Stimulated activated CD4-positive, alpha-beta T cell treated with anti-CD3 and anti-CD28 coated beads, Interleukin-15, amount 100 ng/mL, for 24 hours (primary cell): Measurements from ENCODE around the gene OPCML.

Experiments
- DNase-seq: peaks from one replicate; pipeline ENCODE4 v3.0.0-alpha.2; 2020

The OPCML gene

DNA sequence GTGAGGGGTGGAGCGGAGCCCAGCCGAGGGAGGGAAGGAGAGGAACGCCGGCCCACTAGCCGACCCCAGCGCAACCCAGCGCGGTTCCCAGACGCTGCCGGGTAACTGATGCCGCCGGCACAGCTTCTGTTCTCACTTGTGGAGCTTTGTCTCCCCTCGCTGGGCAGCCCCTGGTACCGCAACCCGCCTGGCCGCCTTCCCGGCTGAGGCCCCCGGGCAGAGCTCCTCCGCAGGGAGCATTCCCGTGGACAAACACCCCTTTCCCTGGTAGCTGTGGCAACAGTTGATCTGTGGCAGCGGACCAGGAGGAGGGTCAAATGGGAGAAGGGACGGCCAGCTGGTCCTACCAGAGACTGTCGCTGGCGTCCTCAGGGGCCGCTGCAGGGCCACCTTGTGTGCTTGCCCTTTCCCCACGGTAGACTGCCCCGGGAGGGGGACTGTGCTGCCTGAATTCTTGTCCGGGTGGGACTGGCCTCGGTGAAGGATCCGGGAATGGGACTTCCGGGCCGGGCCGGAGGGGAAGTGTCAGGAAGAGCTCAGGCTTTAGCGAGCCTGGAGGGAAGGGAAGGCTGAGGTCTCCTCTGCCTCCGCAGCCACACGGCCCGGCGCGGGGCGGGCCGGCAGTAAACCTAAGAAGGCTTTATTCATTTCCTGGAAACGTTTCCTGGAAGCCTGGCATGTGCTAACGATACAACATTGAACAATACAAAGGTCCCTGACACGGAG lies 468.0 kb downstream of the OPCML start:
- peak; percentile 32 for DNase-seq

DNA sequence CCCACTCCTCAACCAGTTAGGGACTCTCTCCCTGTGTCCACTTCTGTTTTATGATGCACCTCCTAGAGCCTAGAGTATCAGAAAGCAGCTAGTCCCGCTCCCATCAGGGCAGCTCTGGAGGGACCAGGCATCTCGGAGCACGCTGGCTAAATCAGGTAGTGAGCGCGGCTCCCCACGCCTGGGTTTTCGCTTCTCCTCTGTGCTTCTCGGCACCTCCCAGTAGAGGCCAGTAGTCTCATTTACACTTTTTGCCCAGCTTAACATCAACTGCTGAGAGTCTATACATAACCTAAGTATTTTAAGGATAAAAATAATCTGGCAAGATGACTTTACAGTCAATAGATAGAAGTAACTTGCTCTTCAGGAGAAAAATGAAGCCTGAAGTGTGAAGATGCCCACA lies 473.8 kb downstream of the OPCML start:
- no peak for DNase-seq

DNA sequence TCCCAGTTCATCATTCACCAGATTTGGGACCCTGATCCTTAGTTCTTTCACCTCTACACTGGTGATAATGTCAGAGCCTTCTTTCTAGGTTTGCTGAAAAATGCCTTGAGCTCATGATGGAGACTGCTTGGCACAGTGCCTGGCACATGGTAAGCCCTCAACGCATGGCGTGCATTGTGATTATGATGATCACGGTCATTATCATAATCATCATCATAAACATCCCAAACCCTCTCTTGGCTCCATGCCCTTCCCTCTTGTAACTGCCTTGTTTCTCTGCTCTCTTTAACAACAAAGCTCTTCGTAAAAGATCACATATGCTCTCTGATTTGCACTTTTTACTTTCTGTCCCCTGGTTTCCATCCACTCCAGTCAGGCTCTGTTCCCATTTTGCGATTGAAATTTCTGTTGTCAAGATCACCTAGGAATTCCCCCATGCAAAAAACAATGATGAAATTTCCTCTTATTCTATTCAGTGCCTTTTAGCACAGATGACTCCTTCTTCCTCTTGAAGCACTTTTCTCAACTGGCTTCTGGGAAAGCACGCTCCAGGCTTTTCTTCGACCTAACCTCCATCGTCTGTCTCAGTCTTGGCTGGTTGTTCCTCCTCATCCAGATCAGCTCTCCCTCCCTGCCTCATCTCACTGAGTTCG lies 479.1 kb downstream of the OPCML start:
- no peak for DNase-seq

DNA sequence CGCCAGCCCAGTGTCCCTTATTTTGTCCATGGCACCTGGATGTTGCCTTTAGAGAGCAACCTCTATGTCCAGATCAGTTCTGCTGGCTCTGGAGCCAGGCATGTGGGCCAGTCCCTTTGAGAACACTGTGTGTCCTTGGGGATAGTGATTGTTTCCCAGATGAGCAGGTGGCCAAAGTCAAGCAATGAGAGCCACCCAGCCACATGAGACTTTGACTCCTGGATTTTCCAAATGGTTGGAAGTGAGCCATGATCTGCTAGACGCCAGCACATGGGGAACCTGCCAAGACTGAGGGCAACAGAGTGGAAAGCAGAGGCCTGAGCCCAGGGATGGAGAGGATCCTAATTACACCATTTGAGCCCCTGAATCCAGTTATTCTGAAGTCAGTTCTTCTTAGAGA lies 479.8 kb downstream of the OPCML start:
- no peak for DNase-seq

DNA sequence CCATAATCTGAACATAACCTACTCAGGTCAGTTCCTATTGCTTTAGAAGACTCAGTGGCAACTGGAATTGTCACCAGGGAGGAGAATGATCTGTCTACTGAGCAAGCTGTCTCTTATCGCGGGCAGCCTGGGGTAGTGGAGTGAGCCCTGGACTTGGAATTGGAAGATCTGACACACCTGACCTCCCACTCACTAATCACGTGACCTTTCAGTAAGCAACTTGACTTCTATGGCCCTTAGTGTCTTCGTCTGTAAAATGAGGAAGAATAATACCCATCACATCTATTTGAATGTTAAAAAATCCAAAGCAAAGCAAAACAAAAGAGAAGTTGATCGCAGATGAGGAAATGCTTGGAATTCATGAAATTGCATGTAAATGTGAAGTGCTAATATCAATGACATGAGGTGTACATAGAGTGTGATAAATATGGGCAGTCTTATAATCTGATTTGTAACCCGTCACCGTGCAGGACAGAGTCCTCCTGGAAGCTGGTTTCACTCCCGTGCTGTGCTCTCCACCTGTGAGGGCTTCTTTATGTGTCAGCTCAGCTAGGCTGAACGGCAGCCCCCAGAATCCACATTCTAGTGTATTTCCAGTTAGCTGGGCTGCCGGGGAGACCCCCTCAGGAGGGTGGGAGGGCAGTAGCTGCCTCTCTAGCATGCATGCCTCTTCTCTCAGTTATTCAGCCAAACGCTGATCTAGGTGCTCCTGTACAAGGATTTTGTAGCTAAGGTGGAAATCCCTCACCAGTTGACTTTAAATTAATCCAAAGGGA lies 482.9 kb downstream of the OPCML start:
- no peak for DNase-seq

DNA sequence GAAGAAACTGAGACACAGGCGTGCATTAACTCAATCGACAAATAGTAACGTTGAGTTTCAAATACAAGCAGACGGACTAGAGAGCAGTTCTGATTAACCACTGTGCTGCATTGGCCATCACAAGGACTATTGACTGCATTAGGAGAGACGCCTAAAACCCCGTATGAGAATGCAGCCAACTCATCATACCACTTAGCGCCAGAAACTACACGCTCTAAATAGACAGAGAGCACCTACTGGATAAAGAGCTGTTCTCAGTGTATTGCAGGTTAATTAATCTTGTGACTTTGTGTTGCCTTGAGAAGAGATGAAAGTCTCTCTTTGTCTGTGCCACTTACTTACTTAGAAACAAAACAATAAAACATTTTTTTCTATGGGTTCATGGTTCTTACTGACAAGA lies 484.0 kb downstream of the OPCML start:
- DNase-seq = no peak

DNA sequence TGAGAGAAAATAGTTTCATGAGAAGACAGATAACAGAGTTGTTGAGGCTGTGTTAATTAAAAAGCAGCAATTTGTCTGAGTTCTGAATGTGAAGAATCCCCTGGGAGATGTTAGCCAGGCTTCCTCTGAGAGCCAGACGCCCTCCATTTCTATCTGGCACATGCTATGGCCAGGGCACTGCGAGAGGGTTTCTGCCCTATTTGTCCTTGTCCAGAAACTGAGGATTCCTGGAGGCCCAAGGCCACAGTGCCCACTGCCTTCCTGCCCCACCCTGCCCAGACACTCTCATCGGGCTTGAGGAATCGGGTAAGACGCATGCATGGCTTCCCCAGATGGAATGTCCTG lies 484.6 kb downstream of the OPCML start:
- no peak for DNase-seq

DNA sequence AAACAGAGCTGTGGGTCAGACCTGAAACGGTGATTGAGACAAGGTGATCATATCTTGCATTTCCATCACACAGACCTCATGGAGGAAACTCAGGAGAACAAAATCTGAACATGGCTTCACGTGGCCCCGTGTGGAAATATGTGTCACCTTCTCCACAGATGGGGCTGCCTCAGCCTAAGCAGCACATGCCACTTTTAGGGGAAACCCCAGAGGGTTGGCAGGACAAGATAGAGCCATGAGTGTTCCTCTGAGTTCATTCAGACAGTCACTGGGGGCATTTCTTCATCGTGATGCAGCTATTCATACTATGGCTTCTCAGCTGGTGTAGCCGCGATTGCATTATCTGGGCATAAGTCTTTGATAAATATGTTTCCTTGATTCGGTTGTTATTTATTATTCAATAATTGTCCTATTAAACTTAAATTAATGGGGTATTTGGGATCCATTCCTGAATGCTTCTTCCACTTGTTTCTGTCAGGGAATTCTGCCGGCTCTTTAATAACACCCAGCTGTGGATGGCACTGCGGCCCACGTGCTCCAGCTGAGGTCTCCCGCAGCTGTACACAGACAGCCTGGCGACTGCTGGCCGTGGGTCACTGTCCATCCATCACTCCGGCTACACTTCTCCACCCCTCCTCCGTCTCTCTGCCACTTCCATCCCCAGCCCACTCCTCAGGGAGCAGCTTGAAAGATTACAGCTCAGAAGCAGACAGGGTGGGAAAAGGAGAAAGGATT lies 485.1 kb downstream of the OPCML start:
- DNase-seq = no peak

DNA sequence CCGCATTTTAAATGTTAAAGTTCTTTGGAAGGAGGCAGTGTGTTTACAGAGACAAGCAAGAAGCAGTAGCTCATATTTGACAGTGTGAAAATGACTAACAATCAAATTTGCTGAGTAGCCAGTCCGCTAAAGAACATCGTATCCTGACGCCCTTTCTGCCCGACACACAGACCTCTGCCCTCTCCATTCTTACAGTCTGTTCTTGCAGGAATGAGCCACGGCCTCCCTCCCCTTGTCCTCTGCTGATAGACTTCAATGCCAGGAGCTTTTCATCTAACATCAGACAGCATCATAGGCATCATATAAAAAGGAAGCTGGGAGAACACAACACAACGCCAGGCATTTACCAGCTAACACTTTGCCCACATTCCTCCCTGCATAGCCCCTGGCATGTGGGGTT lies 486.0 kb downstream of the OPCML start:
- no peak for DNase-seq

DNA sequence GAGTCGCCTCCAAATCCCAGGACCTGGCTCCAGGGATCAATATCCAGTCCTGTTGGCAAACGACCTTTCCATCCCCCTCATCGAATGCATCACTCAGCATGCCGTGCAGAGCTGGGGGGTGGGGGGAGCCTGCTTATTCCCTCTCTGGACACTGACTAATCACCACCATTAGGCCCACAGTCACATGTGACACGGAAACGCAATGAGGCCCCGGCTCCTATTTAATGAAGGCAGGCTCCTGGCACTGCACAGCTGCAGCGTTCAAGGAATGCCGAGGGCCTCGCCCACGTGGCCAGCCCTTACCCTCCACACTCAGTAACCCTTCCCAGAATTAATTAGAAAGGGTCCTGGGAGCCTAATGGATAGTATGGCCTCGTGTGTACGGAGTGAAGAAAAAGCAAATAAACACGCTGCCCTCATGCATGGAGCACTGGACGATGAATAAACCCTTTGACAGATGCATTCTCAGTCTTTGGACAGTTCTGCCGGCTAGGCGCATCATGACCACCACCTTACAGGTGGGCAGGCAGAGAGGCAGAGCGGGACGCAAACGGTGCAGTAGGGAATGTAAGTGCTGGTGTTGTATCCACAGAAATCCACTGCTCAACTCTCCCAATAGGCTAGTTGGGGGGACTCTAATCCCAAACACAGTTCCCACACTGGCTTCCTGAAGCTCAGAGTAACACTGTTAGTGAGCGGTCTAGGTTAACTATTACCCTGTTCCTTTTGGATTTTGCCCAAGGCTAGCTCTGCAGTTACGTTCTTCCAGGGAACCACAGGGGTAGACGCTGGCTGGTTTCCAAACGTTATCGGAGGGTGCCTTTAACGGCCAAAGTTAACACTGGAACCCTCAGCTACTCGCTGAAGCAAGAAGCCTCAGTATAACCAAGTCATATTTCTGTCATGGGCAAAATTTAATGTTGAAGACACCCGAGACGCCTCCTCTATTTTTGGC lies 490.1 kb downstream of the OPCML start:
- no peak for DNase-seq

DNA sequence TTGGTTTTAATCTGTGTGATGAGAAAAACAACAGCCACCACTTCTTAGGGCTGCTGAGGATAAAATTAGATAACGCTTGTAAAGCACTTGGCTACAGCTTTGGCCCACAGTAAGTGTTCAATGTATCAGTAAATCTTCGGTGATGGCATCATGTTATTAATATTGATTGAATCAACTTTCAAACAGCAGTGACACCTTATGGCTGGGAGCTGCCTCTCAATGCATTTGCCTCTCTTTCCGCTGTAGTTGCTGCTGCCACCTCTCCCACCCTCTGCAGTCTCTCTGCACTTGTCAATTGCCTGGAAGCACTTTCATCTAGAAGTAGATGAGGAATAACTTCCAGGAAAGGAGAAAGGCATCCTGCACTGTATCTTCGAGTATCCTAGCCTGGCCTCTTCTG lies 491.1 kb downstream of the OPCML start:
- DNase-seq = no peak

DNA sequence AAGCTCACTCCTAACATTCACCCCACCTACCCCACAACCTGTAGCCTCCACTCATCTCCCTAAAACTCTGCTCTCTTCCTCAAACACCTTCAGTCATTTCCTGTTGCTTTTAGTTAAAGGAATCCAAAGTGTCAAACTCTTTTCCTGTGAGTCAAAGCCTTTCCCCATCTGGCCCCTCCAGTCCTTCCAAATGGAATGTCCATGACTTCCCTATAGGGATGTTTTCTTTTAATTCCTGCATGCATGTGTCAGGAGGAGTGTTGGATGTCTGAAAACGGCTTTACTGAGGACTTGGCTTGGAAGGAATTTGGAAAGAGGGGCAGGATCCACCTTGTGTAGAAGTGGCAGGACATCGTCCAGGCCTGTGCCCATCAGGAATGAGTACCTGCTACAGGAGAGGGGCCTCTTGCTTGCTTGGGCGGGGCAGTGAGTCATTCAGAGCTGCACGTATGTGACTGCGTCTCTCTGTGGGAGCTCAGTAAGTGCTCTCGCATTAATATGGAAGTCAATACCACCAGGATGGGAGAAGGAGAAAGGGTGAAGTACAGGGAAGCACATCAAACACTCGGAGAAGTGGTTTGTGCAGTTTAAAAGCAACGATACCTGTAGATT lies 491.9 kb downstream of the OPCML start:
- no peak for DNase-seq

DNA sequence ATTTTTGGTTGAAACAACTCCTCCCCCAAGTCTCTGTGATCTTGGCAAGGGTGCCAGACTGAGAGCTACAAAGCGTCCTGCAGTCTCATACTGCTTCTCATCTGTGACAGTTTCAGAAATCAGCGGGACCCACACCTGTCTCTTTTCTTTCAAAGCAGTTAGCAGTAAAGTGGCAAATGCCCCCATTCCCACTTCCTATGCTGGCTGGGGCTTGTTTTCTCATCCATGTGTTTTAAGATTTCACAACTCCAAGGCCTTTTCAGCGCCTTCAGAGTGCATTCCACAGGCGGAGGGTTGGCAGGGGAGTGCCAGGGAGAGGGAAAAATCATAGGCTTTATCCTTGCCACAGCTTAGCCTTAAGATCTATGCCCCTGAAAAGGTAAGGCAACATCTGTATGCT lies 493.5 kb downstream of the OPCML start:
- no peak for DNase-seq

DNA sequence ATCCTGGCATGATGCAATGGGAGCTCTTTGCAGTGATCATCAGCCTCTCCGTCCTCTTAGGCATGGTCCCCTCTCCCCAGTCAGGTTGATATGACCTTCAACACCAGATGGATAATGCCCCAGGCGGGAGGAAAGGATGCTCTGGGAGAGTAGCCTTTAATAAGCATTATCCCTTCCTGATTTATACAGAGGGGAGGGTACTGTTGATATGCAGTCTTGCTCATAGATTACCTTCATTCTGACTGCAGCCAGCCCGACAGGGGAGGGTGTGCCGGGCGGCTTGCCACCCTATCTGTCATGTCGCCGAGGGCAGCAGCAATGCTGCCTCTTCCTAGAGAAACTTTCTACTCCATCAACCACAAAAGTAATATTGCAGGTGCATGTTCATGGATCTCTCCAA lies 497.4 kb downstream of the OPCML start:
- DNase-seq = no peak

DNA sequence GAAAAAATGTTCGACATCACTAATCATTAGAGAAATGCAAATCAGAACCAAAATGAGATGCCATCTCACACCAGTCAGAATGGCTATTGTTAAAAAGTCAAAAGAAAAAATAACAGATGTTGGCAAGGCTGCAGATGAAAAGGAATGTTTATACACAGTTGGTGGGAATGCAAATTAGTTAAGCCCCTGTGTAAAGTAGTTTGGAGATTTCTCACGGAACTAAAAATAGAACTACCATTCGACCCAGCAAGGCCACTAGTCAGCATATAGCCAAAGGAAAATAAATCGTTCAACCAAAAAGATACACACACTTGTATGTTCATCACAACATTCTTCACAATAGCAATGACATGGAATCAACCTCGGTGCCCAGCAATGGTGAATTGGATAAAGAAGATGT lies 503.2 kb downstream of the OPCML start:
- no peak for DNase-seq

DNA sequence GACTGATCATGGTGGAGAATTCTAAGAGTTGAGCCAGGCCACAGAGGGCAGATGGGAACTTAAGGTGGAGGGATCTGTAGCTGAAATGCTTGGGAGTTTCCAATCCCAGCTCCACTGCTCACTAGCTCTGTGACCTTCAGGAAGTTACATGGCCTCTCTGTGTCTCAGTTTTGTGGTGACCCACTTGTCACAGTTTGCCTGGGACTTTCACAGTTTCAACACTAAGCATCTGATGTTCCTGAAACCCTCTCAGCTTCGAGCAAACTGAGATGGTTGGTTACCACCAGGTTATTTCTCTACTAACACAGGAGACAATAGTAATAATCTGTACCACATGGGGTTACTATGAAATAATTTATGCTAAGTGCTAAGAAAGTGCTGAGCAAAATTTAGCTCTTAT lies 505.3 kb downstream of the OPCML start:
- no peak for DNase-seq

DNA sequence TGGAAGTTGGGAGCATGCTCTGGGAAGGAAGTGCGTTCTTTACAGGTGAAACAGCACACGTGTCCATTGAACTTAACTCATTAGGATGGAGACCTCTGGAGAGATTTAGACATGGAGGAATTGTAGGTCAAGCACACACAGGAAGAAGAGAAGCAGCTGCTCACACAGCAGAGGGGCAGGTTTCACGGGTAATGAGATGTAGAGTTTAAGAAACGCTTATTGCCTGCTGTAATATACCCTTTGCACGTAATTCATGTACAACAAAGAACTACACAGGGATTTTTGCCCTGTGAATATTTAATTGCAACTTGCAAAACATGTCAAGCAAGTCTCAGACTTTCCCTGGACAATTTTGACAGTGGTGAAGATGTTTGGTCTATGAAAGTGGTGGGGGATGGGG lies 508.0 kb downstream of the OPCML start:
- no peak for DNase-seq

DNA sequence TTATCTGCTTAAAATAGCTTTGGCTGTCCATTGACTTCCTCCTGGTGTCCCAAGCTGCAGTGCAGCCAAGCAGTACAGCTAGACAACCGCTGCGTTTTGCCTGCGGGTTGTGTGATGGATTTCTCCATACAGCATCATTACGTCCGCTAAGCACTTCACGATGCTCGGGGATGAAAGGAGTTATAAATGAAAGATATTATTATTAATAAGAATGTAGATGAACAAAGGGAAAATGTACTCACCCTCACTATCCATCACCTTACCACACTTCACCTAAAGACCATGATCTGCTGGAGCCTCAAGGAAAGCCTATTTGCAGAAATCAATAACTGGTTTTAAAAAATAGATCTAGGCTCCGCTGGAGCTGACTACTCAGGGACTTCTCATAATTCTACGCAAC lies 509.1 kb downstream of the OPCML start:
- DNase-seq = no peak

DNA sequence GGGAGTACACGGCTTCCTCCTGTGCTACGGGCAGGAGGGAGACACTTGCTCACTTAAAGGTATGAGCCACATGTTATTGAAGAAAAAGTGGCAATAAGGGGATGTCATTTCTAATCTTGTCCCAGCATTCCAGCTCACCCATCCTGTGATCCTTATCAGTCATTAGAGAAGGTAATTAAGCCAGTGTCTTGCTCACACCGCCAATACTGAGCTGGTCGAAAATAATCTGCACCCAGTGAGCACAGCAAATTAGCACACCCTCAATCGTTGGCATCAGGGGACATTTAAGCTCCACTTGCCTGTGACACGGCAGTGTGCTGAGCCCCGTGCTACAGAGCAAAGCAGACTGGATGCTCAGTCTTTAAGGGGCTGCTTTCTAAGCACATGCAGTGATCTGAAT lies 510.7 kb downstream of the OPCML start:
- no peak for DNase-seq

DNA sequence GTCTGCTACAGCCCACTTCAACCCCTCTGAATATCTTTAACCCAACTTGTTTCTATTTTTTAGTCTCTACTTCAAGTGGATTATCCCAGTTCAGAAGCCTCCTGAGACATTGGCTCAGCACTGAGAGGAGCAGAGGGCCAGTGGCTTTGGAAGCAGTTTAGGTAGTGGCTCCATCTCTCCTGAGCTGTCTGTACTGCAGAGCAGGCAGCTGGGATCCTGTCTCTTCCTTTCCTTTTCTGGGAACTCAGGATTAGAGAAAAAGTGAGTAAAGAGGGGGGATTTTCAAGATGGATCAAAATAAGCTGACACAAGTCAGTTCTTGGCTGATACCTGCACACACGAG lies 512.0 kb downstream of the OPCML start:
- DNase-seq = no peak

DNA sequence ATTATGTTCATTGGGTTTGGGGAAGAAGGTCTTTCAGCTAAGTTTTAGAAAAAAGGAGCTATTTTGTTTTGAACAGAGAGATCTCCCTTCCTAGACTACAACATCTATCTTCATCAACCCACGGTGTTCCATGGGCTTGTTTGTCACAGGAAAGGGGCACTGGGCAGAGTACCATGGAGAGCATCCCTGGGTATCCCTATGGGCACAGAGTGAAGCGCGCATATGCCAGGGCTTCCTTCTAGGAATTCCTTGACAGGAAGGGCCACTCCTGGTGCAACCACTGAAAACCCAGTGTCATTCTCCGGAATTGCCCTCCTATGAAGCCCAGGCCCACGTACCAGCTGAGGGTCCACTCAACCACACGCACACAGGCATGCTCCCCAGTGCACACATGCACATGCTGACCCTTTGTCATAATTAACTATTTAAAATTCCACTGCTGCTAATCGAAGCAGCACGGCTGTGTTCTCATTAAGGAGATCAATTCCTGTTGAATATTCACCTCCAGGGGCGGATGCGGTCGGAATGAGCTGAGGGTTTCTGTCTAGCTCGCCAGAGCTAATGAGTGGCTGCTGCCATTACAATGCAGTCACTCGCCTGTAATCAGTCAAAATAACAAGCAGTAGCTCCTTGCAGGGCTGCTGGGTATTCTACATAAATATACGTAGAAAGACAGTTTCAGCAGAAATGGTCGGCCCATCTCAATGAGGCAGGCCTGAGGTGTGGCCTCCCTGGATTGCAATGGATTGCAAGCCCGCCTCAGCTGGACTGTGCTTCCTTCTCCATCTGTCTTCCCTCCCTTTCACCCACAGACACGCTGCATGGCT lies 512.5 kb downstream of the OPCML start:
- no peak for DNase-seq
